ENCODE results near the gene TLE4. TPM values are rescaled to one million over a fixed set of nuclear protein-coding genes. Genes with fewer than 3 reads are reported as not detected.

TLE4 gene
- polyA plus RNA-seq, 2 of the 4 experiments (the other 2 are of a cell fraction): 14.3 to 23.1 TPM

- DNase-seq (ENCODE audit: low read depth in 1 of 2, low spot score in 1 of 2) (no peak), FAIRE-seq (no peak), ATAC-seq (no peak)
- Histone ChIP-seq H3K4me1 (no peaks in the 10 kb centered on the region), H3K27ac (no peak overlapping the region), H3K4me3 (no peak overlapping the region), H3K4me2 (no peak overlapping the region), H3K9me3 (no peaks in the 10 kb centered on the region)
- 71% methylated on average over 6 of the region's 6 CpGs for WGBS (ENCODE audit: missing lambda C conversion rate)
- ChIA-PET POLR2A (no interaction called here), CTCF (no interaction called here)
- TF ChIP-seq HES2 (IDR thresholded peaks at IDR 0.05) (no peak), KDM1A (IDR thresholded peaks at IDR 0.05; ENCODE audit: low read depth) (no peak), NPAS2 (CRISPR knock-in tag; IDR thresholded peaks at IDR 0.05; ENCODE audit: borderline replicate concordance) (no peak), MYC (IDR thresholded peaks at IDR 0.05; ENCODE audit: borderline replicate concordance, low read length) (no peak), NR3C1 (IDR thresholded peaks at IDR 0.05) (no peak), CHD4 (IDR thresholded peaks at IDR 0.05; ENCODE audit: borderline replicate concordance) (no peak)
Measured at GRCh38 chr9:79695531-79696175, 123.9 kb downstream of the TLE4 start.

GRCh38 chr9:79698967-79699366 lies 127.2 kb downstream of the TLE4 start:
- no peak for TF ChIP-seq REST (IDR thresholded peaks at IDR 0.05)
- TF ChIP-seq EP300 (IDR thresholded peaks at IDR 0.05): no peak
- no peak for TF ChIP-seq TFCP2L1 (CRISPR knock-in tag; IDR thresholded peaks at IDR 0.05)
- no peak overlapping the region for H3K27ac ChIP-seq
- ChIA-PET POLR2A (no interaction called here), CTCF (interaction anchor here (0.6 kb wide), 1 partner anchor 276 kb away, joined by 3 read pairs; no protein-coding TSS in a partner anchor)
- H3K4me2 ChIP-seq: no peak overlapping the region
- no peak for ATAC-seq
- FAIRE-seq: no peak
- H3K4me3 ChIP-seq: no peak overlapping the region
- DNase-seq (ENCODE audit: low read depth in 1 of 2, low spot score in 1 of 2): no peak
- whole genome bisulfite sequencing (ENCODE audit: missing lambda C conversion rate): 62% methylated on average over 2 of the region's 2 CpGs
- H3K4me1 ChIP-seq: no peaks in the 10 kb centered on the region
- no peaks in the 10 kb centered on the region for H3K9me3 ChIP-seq

GRCh38 chr9:79699479-79699878 lies 127.7 kb downstream of the TLE4 start:
- Histone ChIP-seq H3K4me3 (no peak overlapping the region), H3K27ac (no peak overlapping the region), H3K4me2 (no peak overlapping the region), H3K4me1 (no peaks in the 10 kb centered on the region), H3K9me3 (no peaks in the 10 kb centered on the region)
- 95% methylated on average over 6 of the region's 6 CpGs for WGBS (ENCODE audit: missing lambda C conversion rate)
- ATAC-seq (no peak), DNase-seq (ENCODE audit: low read depth in 1 of 2, low spot score in 1 of 2) (no peak), FAIRE-seq (no peak)
- CTCF ChIA-PET: no interaction called here
- TF ChIP-seq MAFK (IDR thresholded peaks at IDR 0.05; ENCODE audit: partially characterized antibody): no peak
- TF ChIP-seq MYC (IDR thresholded peaks at IDR 0.05; ENCODE audit: borderline replicate concordance, low read length): no peak
- no peak for TF ChIP-seq ZNF302 (CRISPR knock-in tag; IDR thresholded peaks at IDR 0.05)
- TF ChIP-seq HMGXB4 (CRISPR knock-in tag; IDR thresholded peaks at IDR 0.05; ENCODE audit: borderline replicate concordance): no peak
- POLR2A ChIA-PET: no interaction called here

Data from A549 (cell line).